Endothelial cell of umbilical vein (primary cell): ENCODE results near the gene TSC22D3.

Source experiments
- CTCF ChIP-seq, 2 donors: IDR thresholded peaks; 1 replicate in 1 of 2; 2 replicates in 1 of 2; pipeline ENCODE4 v1.5.1; 2011; ENCODE audit warnings: low read length in 2 of 2, mild to moderate bottlenecking in 2 of 2, moderate library complexity in 2 of 2, control low read depth in 1 of 2, inconsistent platforms in 1 of 2, low read depth in 1 of 2; ENCODE audit not compliant: insufficient read depth in 1 of 2; ENCODE audit errors: extremely low read depth in 1 of 2
- EZH2 ChIP-seq: IDR thresholded peaks from 2 replicates; pipeline ENCODE4 v1.6.1; 2012; ENCODE audit warnings: borderline replicate concordance, low read depth, mild to moderate bottlenecking, moderate library complexity, low read length, inconsistent platforms; ENCODE audit not compliant: severe bottlenecking
- FOS ChIP-seq: IDR thresholded peaks from 2 replicates; pipeline ENCODE4 v1.6.1; 2011; ENCODE audit warnings: mild to moderate bottlenecking, low read length, moderate library complexity, borderline replicate concordance; ENCODE audit not compliant: insufficient read depth
- GATA2 ChIP-seq: IDR thresholded peaks from 2 replicates; pipeline ENCODE4 v1.7.0; 2011; ENCODE audit warnings: low read depth, mild to moderate bottlenecking, moderate library complexity, mixed read lengths, low read length; ENCODE audit not compliant: insufficient read length, insufficient read depth
- JUN ChIP-seq: IDR thresholded peaks from 2 replicates; pipeline ENCODE4 v1.6.1; 2011; ENCODE audit warnings: borderline replicate concordance, low read depth; ENCODE audit not compliant: insufficient read length, insufficient read depth
- MAX ChIP-seq: IDR thresholded peaks from 2 replicates; pipeline ENCODE4 v1.6.1; 2011; ENCODE audit not compliant: insufficient read depth, insufficient read length
- POLR2A ChIP-seq: IDR thresholded peaks from 2 replicates; pipeline ENCODE4 v1.6.1; 2012; ENCODE audit warnings: low read depth, mild to moderate bottlenecking, control low read depth, low read length
- POLR2AphosphoS5 ChIP-seq: IDR thresholded peaks from 2 replicates; pipeline ENCODE4 v1.6.1; 2012; ENCODE audit warnings: low read depth, mild to moderate bottlenecking, control low read depth, low read length, moderate library complexity; ENCODE audit not compliant: insufficient read depth

GRCh38 chrX:107683931-107684330, 91.7 kb downstream of the TSC22D3 start:
- TF ChIP-seq CTCF (IDR thresholded peaks at IDR 0.05; ENCODE audit: extremely low read depth in 1 of 2, insufficient read depth in 1 of 2, low read depth in 1 of 2, low read length in 2 of 2) (no peak), EZH2 (no peak), FOS (no peak), POLR2AphosphoS5 (no peak), JUN (no peak), POLR2A (no peak), GATA2 (no peak), MAX (no peak)
